M059J (cell line): ENCODE measurements around the gene LAMA3. TPM values are rescaled to one million over a fixed set of nuclear protein-coding genes. Genes with fewer than 3 reads are reported as not detected.
A peak's percentile ranks its signal among the peaks of the same experiment; 100 is the strongest.

Experiments
- DNase-seq: peaks from one replicate; pipeline ENCODE4 v3.0.0-alpha.2; 2012; ENCODE audit warnings: low read depth
- total RNA-seq: library from RNA; depleted of rRNA; stranded (reverse); fragments of >200 nt; shearing (Covaris generic); gene quantifications from 2 replicates; pipeline ENCODE4 v1.2.3, GENCODE V29; 2014

Gene LAMA3
- total RNA-seq, 1 experiment from 2014 or later, result 1.8 TPM

DNA sequence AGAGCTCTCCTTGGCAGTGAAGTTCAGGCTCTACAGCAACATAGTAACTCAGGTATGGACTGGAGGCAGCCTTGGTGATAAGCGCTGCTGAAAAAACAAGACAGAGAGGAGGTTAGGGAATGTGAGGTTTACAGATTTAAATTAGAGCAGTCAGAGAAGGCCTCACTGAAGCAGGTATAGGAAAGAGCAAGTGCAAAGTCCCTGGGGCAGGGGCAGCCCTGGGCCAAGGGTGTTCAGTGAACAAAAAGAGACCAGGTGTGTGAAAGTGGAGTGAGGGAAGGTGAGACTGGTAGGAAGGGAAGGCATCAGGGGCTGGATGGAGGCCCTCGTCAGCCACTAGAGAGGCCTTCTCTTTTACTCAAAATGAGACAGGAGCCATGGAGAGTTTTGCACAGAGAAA lies 89.6 kb downstream of the LAMA3 start:
- DNase-seq, result no peak

DNA sequence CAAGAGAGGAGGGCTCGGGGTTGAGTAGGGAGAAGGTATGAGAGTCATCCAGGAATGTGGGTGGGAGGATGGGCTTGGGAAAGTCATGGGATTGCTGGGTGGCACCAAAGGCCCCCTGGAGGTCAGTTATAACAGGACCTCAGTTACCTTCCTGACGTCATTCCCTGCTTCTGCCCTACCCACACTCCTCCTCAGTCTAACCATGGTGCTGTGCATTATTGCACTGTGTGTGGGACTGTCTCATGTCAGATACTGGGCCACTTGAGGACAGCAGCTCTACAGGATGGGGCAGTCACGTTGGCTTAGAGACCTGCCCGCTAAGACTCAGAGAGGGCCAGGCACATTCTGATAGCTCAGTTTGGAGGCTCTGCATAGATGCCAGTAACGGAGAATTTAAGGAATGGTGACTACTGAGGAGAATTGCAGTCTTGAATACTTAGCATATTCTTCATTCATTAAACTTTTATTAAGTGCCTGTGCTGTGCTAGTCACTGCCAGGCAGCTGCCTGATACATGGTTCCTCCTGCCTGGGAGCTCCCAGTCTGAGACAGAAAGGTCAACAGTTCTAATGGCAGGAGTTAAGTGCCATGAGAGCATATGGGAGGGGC lies 90.5 kb downstream of the LAMA3 start:
- DNase-seq, result peak; percentile 7

DNA sequence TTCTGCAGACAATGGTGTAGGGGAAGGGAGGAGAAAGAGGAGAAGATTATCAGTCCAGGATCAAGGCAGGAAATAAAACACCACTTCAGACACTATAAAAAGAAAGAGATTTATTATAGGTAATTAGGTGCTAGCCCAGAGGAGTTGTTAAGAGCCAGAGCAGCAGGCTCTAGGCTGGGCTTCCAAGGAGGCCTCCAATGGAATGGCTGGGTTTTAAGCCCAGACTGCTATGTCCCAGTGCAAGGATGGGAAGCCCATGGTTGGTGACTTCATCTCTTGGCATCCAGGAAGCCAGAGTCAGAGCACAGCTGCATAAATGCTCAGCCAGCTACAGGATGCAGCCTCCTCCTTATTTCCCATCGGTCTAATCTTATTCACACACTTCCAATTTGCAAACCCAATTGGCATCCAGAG lies 95.6 kb downstream of the LAMA3 start:
- peak; percentile 79 for DNase-seq

DNA sequence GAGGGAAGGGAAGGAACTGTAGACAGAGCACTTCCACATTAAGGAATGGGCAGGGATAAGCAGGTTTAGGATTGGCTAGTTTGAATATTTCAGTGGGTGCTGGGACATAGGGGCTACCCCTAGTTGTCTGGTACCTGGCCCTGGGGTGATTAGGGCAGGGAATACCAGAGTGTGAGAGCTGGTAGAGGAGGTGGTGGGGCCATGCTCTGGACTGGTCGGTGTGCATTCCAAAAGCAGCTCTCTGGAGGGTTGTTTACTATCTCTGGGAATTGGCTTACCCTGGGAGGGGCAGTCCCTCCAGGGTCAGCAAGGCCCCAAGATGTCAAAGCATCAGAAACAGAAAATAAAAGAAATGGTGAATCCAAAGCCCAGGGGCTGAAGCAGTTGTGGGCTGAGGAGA lies 103.8 kb downstream of the LAMA3 start:
- DNase-seq, result no peak

DNA sequence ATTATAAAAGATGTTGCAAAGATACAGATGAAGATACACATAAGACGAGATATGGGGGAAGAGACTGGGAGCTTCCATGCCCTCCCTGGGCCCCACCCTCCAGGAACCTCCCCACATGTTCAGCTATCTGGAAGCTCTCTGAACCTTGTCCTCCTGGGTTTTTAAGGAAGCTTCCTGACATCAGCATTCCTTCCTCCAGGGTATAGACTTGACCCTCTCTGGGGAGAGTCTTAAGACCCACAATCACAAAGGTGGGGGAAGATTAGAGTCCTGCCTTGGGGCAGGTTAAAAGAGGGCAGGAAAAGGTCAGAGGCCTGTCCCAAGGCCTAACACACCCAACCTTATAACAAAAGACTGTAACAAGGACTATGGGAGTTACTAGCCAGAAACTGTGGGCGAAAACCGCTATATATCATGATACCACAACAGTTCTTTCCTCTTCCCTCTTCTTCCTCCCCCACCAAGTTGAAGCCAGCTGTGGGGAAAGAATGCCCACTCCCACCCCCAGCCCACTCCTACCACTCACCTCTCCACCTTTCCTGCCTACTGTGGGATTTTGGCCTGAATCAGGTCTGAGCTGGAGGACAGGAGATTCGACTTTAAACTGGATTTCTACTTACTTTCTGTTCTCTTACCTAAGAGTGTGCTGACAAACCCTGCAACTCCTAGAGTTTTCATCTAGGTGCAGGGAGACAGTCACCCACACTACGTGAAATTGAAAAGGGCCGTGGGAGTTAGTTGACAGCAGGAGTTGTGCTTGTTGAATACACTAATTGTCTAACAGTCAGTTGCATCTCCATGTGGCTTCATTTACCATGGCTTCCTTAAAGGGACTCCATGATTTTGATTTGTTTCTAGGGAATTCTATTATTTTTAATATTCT lies 105.0 kb downstream of the LAMA3 start:
- no peak for DNase-seq

DNA sequence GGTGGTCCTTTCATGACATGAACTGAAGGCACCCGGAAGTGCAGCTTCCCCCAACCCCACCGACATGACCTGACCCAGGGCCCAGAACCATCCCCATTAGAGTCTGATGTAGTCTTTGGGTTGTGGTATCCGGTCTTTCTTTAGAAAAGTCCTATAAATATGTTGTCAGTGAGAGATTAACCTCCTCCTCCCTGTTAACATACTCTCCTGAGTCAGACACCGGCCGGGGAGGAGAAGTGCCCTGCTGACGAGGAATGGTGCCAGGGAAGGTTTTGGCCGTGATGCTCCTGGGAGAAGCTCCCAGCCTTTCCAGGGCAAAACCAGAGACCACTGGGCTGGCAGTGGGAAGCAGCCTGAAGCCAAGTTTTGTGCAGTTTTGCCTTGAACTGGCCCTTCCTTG lies 109.0 kb downstream of the LAMA3 start:
- DNase-seq, result peak; percentile 31

DNA sequence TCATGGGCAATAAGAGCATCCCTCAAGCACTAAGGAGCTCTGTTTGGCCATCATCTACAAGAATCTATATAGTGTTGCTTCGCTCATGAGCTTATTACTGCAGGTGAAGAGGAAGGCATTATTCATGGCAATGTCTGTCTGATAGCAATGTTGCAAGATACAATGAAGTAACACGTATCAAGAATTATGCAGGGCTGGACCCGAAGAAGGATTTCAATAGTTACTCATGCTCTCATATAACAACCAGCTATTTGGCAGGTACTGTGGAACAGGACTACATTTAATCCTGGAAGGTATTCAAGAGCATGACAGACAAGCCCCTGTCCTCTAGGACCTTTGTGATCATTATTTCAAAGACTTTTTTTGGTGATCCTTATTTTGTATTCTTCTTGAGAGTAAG lies 109.6 kb downstream of the LAMA3 start:
- DNase-seq, result no peak

DNA sequence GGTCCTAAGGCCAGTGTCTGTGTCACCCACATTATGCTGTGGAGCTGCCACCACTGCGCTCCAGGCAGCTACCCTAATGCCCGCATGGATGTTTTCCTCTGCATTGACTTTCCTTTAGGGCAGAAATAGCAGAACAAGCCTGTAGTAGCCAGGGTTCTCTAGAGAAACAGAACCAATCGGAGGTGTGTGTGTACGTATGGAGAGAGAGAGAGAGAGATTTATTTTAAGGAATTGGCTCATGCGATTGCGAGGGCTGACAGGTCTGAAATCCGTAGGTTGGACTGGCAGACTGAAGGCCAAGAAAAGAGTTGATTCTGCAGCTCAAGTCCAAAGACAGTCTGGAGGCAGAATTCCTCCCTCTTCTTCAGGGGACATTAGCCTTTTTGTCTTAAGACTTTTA lies 110.3 kb downstream of the LAMA3 start:
- no peak for DNase-seq

DNA sequence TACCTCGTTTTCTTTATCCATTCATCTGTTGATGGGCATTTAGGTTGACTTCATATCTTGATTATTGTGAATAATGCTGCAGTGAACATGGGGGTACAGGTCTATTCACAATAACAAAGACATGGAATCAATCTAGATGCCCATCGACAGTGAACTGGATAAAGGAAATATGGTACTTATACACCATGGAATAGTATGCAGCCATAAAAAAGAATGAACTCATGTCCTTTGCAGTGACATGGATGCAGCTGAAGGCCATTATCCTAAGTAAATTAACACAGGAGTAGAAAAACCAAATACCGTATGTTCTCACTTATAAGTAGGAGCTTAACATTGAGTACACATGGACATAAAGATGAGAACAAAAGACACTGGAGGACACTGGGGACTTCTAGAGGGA lies 111.6 kb downstream of the LAMA3 start:
- DNase-seq, result no peak

DNA sequence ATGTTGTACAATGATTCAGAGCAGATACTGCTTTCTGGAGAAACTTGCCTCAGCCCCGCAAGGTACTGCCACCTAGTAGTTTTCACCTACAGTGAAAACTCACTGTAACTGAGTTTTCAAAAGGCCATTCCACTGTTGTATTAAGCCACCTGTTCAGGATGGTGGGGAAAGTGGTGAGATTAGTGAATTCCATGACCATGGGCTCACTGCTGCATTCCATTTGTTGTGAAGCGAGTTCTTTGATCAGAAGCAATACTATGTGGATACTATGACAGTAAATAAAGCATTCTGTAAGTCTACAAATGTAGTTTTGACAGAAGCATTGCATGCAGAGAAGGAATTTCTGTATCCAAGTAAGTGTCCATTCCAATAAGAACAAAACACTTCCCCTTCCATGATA lies 113.6 kb downstream of the LAMA3 start:
- DNase-seq, result no peak

DNA sequence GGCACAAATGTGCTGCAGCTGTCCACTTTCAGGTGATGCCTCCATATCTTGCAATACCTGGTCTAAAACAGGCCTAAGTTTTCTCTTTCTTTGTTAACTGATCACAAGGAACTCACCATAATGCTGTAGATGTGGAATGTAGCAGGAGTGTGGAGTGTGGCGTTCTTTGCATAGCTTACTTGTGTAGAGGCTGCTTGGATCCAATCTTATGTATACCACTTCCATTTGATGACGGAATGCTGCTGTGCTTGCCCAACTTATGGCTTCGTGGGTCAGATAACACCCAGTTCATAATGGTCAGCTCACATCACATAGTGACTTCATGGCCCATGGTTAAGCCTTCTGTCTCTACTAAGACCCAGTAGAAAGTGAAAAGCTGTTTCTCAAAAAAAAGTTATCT lies 114.5 kb downstream of the LAMA3 start:
- DNase-seq, result no peak

DNA sequence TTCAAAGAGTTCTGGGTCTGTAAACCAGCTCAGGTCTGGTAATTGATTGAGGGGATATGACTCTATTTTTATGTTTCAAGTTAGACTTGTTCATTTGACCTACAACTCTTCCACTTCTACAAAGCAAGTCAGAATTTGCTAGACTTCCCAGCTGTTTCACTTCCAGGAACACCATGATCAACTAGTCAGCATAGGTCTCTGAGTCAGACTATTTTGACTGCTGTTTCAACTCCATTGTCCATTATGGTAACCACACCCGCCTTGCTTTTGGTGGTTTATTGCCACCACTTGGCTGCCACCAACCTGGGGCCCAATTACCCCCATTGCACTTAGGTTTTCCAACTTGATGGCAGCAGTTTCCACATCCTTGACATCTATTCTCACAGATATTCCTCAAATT lies 116.6 kb downstream of the LAMA3 start:
- peak; percentile 56 for DNase-seq

DNA sequence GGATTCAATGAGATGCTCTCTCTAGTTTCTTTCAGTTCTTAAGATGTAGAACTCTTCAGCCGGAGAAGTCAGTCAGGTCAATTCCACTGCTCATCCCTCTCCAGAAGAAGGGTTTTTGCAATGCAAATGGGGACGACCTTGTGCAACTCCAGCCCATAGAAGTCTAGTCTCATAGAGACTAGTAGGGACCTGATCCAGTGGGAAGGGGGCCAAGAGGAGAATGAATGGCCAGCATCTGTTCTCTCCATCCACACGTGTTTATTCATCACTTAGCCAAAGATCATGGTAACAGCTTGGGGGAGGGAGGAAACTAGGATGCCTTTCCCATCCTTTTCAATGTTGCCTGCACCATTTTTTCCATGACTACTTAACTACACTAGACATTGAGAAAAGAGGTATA lies 120.2 kb downstream of the LAMA3 start:
- DNase-seq, result no peak

DNA sequence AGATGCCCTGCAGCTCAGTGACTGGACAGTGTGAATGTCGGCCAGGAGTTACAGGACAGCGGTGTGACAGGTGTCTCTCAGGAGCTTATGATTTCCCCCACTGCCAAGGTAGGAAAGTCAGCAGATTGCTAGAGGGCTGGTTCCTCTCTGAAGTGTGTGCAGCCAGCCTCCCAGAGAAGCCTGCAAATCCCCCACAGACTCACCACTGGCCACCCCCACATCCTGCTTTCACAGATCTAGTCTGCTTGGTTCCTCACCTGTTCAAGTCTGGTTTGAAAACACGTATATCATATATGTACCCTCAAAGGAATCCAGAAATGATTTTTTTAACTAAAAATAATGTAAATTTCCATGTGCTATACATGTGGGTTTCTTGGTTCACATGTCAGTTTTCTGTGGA lies 121.1 kb downstream of the LAMA3 start:
- no peak for DNase-seq

DNA sequence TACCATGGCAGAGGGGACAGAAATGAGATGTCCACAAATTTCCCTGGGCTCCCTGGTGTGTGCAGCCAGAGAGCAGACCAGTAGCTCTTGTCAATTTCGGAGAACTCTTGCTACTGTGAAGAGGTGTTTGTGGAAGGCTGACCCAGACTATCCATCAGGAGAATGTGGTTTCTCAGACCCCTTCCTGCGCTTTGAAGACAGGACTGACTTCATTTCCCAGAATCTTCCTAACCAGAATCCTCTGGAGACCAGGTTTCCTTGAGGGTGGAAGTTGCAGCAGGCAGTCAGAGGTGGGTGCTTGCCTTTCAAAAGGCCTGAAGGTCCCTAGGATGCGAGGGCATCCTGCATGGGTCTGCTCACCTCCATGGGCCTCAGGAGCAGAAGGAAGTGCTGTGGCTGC lies 121.9 kb downstream of the LAMA3 start:
- no peak for DNase-seq

DNA sequence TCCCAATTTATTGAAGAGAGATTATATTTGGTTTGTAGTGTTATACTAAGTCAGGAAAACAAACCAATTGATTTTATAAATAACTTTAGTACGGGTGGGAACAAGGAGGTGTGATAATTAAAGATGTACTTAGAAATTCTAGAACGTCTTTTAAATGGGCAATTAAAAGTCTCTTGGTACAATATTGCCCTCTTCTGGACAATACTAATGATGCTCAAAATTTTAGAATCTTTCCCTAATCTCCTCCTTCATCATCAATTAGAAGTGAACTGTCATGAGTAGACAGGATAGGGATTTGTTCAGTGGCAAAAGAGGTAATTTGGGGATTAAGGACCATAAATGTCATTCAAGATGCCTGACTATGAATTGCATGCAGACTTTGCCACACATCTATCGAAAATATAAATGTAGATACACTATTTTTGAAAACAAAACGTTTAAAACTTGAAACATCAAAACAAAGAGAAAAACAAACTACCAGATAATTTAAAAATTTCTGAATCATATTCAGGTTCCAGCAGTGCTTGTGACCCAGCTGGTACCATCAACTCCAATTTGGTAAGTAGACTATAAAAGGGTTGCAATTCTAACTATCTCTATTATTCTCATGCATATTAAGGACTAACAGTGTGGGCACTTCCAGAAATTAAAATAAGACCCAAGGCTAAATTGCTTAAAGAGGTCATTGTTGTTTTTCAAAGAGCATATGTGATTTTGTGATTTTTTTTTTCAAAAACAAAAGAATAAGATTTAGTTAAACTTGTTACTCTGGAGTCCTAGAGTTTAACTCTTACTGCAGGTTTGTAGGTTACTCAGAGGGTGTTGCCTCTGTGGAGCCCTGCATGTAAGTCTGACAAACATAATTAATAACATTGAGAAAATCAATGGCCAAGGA lies 123.5 kb downstream of the LAMA3 start:
- DNase-seq, result peak; percentile 39

DNA sequence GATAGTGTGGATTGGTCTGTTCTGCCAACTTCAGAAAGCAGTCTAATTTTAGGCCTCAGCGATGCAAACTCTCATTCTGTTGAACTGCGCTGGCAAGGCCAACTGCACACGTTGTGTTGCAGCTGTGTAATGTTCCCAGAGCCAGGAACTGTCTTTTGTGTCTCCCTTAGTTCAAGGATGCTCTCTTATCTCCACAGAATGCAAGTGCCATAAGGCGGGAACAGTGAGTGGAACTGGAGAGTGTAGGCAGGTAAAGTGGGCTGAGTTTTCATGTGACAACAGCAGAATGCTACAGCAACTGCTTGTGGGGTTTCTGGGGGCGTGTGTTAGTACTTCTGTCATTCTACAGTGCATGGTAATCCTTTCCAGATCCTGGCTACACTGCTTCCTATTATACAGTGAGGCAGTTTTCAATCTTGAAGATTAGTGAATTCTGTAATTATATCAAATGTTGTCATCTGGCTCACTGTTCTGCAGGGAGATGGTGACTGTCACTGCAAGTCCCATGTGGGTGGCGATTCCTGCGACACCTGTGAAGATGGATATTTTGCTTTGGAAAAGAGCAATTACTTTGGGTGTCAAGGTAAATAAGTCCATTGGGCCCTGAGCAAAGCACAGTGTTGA lies 125.8 kb downstream of the LAMA3 start:
- no peak for DNase-seq

DNA sequence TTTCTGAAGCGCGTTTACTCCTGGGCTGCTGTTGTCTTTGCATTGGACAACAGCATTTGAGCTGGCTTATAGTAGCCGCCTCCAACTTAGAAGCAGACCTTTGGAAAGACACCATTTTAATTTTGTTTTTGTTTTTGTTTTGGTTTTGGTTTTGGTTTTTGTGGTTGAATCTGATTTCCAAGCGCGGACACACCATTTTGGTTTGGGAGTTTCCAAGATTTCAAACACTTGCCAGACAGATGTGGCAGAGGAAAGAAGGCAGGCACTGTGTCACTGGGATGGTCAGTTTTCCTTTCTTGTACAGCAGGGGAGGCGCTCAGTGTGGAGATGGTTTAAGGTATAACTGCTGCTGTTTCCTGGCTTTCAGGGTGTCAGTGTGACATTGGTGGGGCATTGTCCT lies 126.8 kb downstream of the LAMA3 start:
- no peak for DNase-seq

DNA sequence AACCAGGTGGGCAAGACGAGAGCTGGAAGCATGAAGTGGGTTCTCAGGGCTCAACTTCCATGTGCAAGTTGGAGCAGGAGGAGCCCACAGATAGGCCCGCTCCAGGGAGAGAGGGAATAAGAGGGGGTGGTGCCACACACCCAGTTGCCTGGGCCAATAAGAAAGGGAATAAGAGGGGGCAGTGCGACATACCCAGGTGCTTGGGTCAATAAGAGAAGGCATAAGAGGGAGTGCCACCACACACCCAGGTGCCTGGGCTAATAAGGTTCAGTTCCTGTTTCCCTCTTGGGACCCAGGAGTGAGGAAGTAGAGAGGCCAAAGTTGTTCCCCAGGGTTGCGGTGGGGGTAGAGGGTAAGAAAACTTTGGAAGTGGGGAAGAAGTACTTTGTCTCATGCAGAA lies 127.5 kb downstream of the LAMA3 start:
- no peak for DNase-seq

DNA sequence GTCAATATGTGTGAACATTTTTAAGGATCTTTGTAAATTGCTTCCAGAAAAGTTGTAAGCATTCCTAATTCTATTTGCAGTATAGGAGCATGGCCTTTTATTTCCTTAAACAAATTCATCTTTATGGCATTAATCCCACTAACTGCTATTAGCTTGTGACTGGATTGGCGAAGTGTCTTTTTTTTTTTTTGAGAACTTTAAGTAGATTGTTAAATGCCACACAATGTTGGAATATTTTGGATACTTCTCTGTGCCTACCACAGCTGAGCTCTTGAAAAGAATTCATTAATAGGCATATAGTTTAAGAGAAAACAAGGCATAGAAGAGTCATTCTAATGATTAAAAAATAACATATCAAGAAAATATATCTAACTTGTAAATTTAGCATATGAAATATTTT lies 129.7 kb downstream of the LAMA3 start:
- DNase-seq, result no peak

DNA sequence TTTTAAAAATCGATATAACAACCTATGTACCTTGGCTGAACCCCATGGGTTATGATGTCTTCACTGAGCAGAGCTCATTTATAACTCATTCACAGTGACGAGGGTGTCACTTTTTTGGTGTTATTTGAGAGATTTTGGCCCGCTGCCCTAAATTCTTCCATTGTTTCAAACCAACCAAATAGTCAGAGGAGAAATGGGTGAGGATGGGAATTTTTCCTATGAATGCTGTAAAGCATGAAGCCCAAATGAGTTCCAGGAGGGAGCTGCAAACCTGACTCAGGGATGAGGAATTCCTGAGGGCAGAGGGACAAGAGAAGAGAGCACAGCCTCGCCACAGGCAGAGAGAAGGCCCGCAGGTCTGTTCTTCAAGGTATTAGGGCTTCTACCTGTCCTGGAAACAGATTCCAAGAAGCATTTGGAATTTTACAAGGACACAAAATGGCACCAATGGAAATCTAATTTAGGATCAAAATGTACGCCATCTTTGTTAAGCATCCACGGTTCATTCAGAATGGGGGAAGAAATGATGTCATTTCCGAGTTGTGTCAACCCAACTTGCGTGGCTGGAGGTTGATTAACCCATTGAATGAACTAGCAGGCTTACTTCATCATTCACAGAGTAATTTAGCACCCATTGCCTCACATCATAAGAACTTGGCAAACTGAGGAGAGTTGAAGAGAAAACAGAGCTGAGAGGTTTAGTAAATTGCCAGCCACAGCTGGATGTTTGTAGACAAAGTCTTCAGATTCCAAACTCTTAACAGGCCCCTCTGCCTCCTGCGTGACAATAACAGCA lies 133.5 kb downstream of the LAMA3 start:
- peak; percentile 96 for DNase-seq
